SK-MEL-5 (cell line): Measurements from ENCODE around the gene ZNF691. TPM values are rescaled to one million over a fixed set of nuclear protein-coding genes. Genes with fewer than 3 reads are reported as not detected.

Source experiments
- DNase-seq: peaks from one replicate; pipeline ENCODE4 v3.0.0-alpha.2; 2016; ENCODE audit warnings: low read depth, low spot score
- in situ Hi-C: cut with HindIII; loops from 2 replicates; pipeline ENCODE4 v1.10.0; 2016; ENCODE audit warnings: low sequenced_read_pairs, high pct_unique_total_duplicates, low pct_unique_long_range_greater_than_20kb
- total RNA-seq: library from RNA; depleted of rRNA; stranded (reverse); fragments of >200 nt; shearing (Covaris generic); gene quantifications from 2 replicates; pipeline ENCODE4 v1.2.3, GENCODE V29; 2014

Gene ZNF691
- total RNA-seq, 1 experiment from 2014 or later: 11.3 TPM

- no peak for DNase-seq
- in situ Hi-C loops: no loop called here
These were observed 21.2 kb upstream of the ZNF691 start for GRCh38 chr1:42825036-42825851.

GRCh38 chr1:42830631-42831030 lies 15.8 kb upstream of the ZNF691 start:
- no peak for DNase-seq
- in situ Hi-C loops: no loop called here

DNA sequence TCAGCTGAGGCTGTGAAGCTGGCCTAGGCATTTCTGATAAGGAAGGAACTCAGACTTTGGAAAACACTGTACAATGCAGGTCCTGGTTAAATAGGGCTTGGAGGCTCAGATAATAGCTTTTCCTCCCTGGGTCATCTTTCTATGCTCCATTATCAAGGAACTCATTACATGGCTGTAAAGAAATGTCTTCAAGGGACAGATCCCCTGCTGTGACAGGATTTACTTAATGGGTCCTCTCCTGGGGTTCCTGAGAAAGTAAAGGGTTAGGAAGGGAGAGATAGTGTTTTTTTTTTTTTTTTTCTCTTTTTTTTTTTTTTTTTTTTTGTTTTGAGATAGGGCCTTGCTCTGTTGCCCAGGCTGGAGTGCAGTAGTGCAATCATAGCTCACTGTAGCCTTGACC lies 15.1 kb upstream of the ZNF691 start:
- in situ Hi-C loops: no loop called here
- no peak for DNase-seq

DNA sequence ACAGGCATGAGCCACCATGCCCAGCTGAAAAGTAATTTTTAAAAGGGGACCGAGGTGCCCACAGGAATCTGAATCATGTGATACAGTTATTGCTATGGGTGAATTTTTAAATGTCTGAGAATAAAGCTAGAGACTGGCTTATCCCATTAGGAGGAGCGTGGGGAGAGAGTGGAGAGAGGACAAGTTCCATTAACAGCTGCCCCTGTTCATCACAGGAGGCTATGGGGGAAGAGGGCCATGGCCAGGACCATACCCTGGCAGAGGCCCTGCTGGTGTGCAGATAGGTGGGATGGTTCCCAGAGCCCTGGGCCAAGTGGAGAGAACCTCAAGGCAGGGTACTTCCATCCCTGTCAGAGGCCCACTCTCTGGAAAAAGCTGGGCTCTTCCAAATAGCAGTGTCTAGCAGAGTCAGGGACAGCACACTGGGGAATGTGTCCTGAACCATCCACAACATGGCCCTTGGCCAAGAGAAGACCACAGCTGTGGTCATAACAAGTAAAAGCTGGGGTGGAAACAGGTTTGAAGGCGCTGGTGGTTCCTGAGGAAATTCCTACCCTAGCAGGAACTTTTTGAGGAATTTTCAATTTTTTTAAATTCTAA lies 13.7 kb upstream of the ZNF691 start:
- DNase-seq: no peak
- in situ Hi-C loops: no loop called here

DNA sequence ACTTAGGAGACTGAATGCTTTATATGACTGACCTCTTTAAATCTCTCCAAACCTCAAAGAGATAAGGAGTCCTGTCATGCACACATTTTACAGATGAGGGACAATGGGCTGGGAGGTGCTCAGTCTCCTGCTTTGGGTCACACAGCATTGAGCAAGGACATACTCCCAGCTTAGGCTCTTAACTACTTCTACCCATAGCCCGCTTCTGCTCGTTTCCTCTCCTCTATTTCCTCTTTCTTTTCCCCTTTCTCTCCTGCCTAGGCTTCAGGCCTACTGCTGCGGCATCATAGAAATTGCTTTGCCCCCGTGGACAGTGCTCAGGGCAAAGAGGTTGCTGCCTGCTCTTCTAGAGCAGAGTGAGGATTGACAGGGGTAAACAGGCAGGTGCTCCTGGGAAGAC lies 12.4 kb upstream of the ZNF691 start:
- in situ Hi-C loops: no loop called here
- DNase-seq: no peak

DNA sequence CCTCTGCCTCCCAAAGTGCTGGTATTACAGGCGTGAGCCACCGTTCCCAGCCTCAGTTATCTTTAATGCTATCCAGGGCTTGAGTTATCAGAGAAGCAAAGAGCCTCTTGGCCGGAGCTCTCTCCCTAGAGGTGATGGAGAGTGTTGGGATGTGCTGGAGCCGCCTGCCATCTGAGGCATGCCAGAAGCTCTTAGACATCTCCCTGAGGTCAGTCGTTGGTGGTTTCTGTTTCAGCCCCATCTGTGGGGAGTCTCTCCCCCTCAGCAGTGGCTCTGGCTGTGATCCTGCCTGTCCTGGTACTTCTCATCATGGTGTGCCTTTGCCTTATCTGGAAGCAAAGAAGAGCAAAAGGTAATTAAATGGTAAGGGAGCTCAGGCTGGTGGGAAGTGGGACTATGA lies 11.6 kb upstream of the ZNF691 start:
- no peak for DNase-seq
- in situ Hi-C loops: no loop called here

- in situ Hi-C loops: no loop called here
- no peak for DNase-seq
These were observed 11.0 kb upstream of the ZNF691 start for GRCh38 chr1:42835422-42835821.

DNA sequence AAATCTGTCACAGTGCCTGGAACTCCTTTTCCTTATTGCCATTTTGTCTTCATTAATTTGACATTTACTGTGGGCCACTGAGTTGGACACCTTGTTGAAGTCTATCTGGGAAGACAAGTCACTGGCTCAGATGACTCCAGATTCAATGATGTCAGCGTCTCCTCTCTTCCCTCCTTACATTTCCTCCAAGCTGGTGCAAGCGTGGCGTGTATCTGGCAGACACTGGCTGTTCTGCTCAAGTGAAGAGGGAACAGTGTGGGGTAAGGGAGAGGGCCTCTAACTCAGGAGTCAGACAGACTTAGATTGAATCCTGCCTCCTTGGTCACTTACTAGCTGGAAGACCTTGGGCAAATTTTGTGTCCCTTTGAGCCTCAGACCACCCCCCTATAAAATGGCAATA lies 8.7 kb upstream of the ZNF691 start:
- in situ Hi-C loops: no loop called here
- no peak for DNase-seq

DNA sequence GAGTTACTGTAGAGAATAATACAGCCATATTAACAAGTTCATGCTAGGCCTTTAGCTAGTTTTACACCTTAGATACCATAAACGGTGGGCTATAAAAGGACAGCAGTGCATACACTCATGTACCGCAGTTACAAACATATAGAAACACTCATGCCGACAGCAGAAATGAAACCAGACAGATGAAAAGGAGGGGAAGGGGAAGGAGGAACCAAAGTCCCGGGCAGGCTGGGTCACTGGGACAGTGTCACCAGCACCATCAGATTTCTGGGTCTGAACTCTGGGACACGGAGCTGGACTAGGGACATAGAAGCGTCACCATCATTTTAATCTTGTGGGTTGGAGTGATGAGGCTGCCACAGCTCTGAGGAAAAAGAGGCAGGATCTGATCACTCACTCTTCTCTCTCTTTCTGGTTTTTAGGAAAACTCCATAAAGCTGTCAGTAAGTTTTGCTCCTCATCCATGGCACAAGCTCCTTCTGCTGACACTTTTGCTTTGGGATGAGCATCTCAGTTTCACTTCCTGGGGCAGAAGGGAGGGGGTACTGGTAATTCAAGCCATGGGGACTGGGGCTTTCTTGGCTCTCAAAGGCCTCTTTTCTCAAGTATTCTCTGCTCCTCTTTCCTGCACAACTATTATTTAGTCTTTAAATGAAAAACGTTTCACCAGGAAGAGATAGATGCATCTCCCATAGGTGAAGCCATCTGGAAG lies 7.8 kb upstream of the ZNF691 start:
- DNase-seq: no peak
- in situ Hi-C loops: no loop called here

DNA sequence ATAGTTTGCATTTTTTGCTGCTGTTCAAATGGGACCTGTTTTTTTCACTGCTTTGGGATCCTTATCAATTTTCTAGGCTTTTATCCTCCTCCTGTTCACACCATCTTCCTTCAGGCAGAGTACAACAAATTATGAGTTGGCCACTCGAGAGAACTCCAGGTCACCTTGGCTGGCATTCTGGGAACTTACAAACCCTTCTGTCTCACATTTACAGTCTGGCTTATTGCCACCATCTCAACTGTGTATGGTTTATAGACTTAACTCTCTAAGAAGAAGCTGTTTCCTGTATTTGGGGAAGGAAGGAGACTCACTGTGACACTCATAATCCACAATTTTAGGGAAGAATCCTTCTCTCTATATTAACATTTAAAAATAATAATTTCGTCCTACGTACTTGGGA lies 5.4 kb upstream of the ZNF691 start:
- DNase-seq: no peak
- in situ Hi-C loops: no loop called here

- no peak for DNase-seq
- in situ Hi-C loops: no loop called here
These were observed 4.8 kb upstream of the ZNF691 start for GRCh38 chr1:42841440-42842147.

- in situ Hi-C loops: no loop called here
- no peak for DNase-seq
These were observed 1.7 kb upstream of the ZNF691 start for GRCh38 chr1:42844592-42845140.

- in situ Hi-C loops: no loop called here
These were observed 1.2 kb upstream of the ZNF691 start for GRCh38 chr1:42845193-42845592.

DNA sequence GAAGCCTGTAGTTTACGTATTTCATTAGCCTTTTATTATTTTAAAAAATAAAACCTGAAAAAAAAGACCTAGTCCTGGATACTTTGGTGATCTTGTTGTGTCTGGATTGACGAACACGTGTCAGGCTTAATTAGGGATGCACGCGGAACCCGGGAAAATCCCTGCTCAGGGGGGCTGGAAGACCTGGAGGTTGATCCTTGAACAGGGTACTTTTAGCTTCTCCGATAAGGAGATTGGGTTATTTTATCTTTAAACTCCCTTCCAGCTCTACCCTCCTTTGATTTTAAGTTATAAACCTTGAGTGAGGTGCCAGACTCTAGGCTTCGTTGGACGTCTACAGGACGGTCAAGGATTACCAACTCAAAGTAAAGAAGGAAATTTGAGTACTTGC lies 552 bp upstream of the ZNF691 start:
- no peak for DNase-seq
- in situ Hi-C loops: no loop called here

More at GRCh38 chr1:42845193-42845592, 1.2 kb upstream of the ZNF691 start:
- no peak for DNase-seq

DNA sequence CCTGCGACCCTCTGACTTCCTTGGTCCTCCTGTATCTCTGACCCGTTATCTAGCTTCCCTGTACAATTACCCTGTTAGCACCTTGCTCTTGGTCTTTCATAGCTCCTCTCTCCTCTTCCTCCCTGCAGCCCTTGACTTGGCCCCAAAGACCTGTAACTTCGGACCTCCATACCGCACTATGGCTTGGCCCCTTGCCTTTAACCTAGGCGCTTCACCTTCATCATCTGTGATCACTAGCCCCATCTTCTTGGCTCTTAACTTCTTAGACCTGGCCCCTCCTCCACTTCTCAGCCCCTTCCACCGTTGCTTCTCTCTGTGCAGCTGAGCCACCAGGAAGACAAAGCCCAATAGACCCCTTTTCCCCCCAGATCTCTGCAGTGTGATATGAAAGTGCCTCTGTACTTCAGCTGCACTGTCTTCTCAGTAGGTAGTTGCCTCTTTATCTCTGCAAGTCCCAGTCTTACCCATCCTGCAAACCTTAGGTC lies 740 bp downstream of the ZNF691 start:
- in situ Hi-C loops: no loop called here
- DNase-seq: no peak

- in situ Hi-C loops: no loop called here
These were observed 1.5 kb downstream of the ZNF691 start for GRCh38 chr1:42847721-42848460.

DNA sequence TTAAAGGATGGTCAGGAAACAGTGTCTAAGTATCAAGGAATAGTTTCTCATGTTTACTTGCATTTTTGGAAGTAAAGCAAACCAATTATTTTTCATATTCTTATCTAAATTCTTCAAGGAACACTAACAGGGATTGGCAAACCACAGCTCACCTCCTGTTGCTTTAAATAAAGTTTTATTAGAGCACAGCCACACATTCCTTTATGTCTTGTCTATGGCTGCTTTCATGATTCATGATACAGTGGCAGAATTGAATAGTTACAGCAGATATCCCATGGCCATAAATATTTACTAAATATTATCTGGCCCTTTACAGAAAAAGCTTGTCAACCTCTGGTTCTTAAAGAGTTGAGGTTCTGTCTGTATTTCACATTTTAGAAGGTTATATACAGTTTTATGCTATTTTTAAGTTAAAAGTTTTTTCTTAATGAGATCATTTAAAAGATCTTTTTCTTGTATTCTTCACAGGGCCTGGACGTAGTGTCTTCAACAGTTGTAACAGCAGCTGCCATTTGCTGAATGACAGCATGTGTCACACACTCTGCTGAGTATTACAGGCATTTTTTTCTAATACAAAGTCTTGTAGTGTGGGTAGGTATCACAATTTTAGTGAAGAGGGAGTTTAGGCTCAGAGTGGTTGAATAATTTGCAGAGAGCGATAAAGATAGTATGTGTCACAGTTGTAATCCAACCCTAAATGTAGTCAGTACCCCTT lies 2.6 kb downstream of the ZNF691 start:
- in situ Hi-C loops: no loop called here
- DNase-seq: no peak

More at GRCh38 chr1:42847721-42848460, 1.5 kb downstream of the ZNF691 start:
- DNase-seq: no peak
